HEK293 (cell line): Measurements from ENCODE around the gene SLC19A2.

Experiments used
- AEBP2 ChIP-seq: fragments of 450-650 bp; formaldehyde crosslinking; IDR thresholded peaks from 2 replicates; pipeline ENCODE4 v1.5.1; 2016; ENCODE audit warnings: missing biosample characterization, missing genetic modification characterization, borderline replicate concordance
- GLI2 ChIP-seq: fragments of 450-650 bp; formaldehyde crosslinking; IDR thresholded peaks from 2 replicates; pipeline ENCODE4; 2017; ENCODE audit warnings: missing biosample characterization, missing genetic modification characterization, low read depth, borderline replicate concordance
- IKZF3 ChIP-seq: fragments of 450-650 bp; IDR thresholded peaks from 2 replicates; pipeline ENCODE4 v1.5.0; 2018; ENCODE audit warnings: missing biosample characterization, mild to moderate bottlenecking, missing genetic modification characterization, moderate library complexity
- KLF10 ChIP-seq: fragments of 450-650 bp; IDR thresholded peaks from 2 replicates; pipeline ENCODE4 v1.5.1; 2018; ENCODE audit warnings: missing biosample characterization, mild to moderate bottlenecking, missing genetic modification characterization
- KLF7 ChIP-seq: fragments of 450-650 bp; formaldehyde crosslinking; IDR thresholded peaks from 2 replicates; pipeline ENCODE4 v1.5.1; 2016; ENCODE audit warnings: missing biosample characterization, missing genetic modification characterization, borderline replicate concordance
- KLF8 ChIP-seq: fragments of 450-650 bp; formaldehyde crosslinking; IDR thresholded peaks from 2 replicates; pipeline ENCODE4 v1.5.1; 2016; ENCODE audit warnings: missing biosample characterization, missing genetic modification characterization
- PRDM6 ChIP-seq: fragments of 450-650 bp; formaldehyde crosslinking; IDR thresholded peaks from 2 replicates; pipeline ENCODE4 v1.5.1; 2017; ENCODE audit warnings: missing biosample characterization, missing genetic modification characterization
- SCRT1 ChIP-seq: fragments of 450-650 bp; formaldehyde crosslinking; IDR thresholded peaks from 2 replicates; pipeline ENCODE4 v1.5.1; 2016; ENCODE audit warnings: missing biosample characterization, missing genetic modification characterization, borderline replicate concordance
- SP3 ChIP-seq: fragments of 450-650 bp; formaldehyde crosslinking; IDR thresholded peaks from 2 replicates; pipeline ENCODE4 v1.5.1; 2016; ENCODE audit warnings: missing biosample characterization, missing genetic modification characterization
- SP7 ChIP-seq: fragments of 450-650 bp; formaldehyde crosslinking; IDR thresholded peaks from 2 replicates; pipeline ENCODE4 v1.5.1; 2016; ENCODE audit warnings: missing biosample characterization, missing genetic modification characterization
- ZBTB17 ChIP-seq: fragments of 450-650 bp; formaldehyde crosslinking; IDR thresholded peaks from 2 replicates; pipeline ENCODE4 v1.5.1; 2016; ENCODE audit warnings: missing biosample characterization, missing genetic modification characterization
- ZBTB21 ChIP-seq: fragments of 450-650 bp; formaldehyde crosslinking; IDR thresholded peaks from 2 replicates; pipeline ENCODE4 v1.5.1; 2017; ENCODE audit warnings: missing biosample characterization, missing genetic modification characterization
- ZBTB26 ChIP-seq: fragments of 450-650 bp; formaldehyde crosslinking; optimal IDR thresholded peaks from 2 replicates; pipeline ENCODE3; 2016; ENCODE audit warnings: missing biosample characterization, mild to moderate bottlenecking, missing genetic modification characterization
- ZEB2 ChIP-seq: fragments of 450-650 bp; formaldehyde crosslinking; IDR thresholded peaks from 2 replicates; pipeline ENCODE4 v1.5.1; 2016; ENCODE audit warnings: missing biosample characterization, missing genetic modification characterization
- ZFP3 ChIP-seq: fragments of 450-650 bp; formaldehyde crosslinking; IDR thresholded peaks from 2 replicates; pipeline ENCODE4 v1.5.1; 2016; ENCODE audit warnings: low read depth, missing biosample characterization, missing genetic modification characterization
- ZFP41 ChIP-seq: fragments of 450-650 bp; formaldehyde crosslinking; IDR thresholded peaks from 2 replicates; pipeline ENCODE4 v1.5.1; 2016; ENCODE audit warnings: missing biosample characterization, missing genetic modification characterization, borderline replicate concordance
- ZNF121 ChIP-seq: fragments of 450-650 bp; formaldehyde crosslinking; IDR thresholded peaks from 2 replicates; pipeline ENCODE4 v1.5.1; 2016; ENCODE audit warnings: missing biosample characterization, missing genetic modification characterization
- ZNF16 ChIP-seq: fragments of 450-650 bp; formaldehyde crosslinking; IDR thresholded peaks from 2 replicates; pipeline ENCODE4 v1.5.1; 2016; ENCODE audit warnings: low read depth, missing biosample characterization, missing genetic modification characterization
- ZNF184 ChIP-seq: fragments of 450-650 bp; IDR thresholded peaks from 2 replicates; pipeline ENCODE4 v1.5.1; 2018; ENCODE audit warnings: missing biosample characterization, mild to moderate bottlenecking, missing genetic modification characterization
- ZNF211 ChIP-seq: fragments of 450-650 bp; formaldehyde crosslinking; IDR thresholded peaks from 2 replicates; pipeline ENCODE4 v1.5.1; 2016; ENCODE audit warnings: low read depth, missing biosample characterization, missing genetic modification characterization
- ZNF214 ChIP-seq: fragments of 450-650 bp; formaldehyde crosslinking; IDR thresholded peaks from 2 replicates; pipeline ENCODE4 v1.5.1; 2017; ENCODE audit warnings: missing biosample characterization, mild to moderate bottlenecking, missing genetic modification characterization, borderline replicate concordance
- ZNF24 ChIP-seq: fragments of 450-650 bp; formaldehyde crosslinking; IDR thresholded peaks from 2 replicates; pipeline ENCODE4 v1.5.1; 2016; ENCODE audit warnings: missing biosample characterization, missing genetic modification characterization
- ZNF416 ChIP-seq: fragments of 450-650 bp; formaldehyde crosslinking; IDR thresholded peaks from 2 replicates; pipeline ENCODE4 v1.5.1; 2016; ENCODE audit warnings: missing biosample characterization, missing genetic modification characterization
- ZNF449 ChIP-seq: fragments of 450-650 bp; formaldehyde crosslinking; IDR thresholded peaks from 2 replicates; pipeline ENCODE4 v1.5.1; 2017; ENCODE audit warnings: missing biosample characterization, mild to moderate bottlenecking, missing genetic modification characterization, moderate library complexity
- ZNF510 ChIP-seq: fragments of 450-650 bp; formaldehyde crosslinking; IDR thresholded peaks from 2 replicates; pipeline ENCODE4 v1.5.1; 2018; ENCODE audit warnings: mild to moderate bottlenecking, missing genetic modification characterization, missing biosample characterization; ENCODE audit not compliant: insufficient replicate concordance
- ZNF514 ChIP-seq: fragments of 450-650 bp; formaldehyde crosslinking; IDR thresholded peaks from 2 replicates; pipeline ENCODE4 v1.5.1; 2016; ENCODE audit warnings: missing biosample characterization, missing genetic modification characterization
- ZNF626 ChIP-seq: fragments of 450-650 bp; sonication (Bioruptor Pico); formaldehyde crosslinking; IDR thresholded peaks from 2 replicates; pipeline ENCODE4 v1.5.1; 2018; ENCODE audit warnings: missing biosample characterization, missing genetic modification characterization, inconsistent platforms
- ZNF660 ChIP-seq: fragments of 450-650 bp; IDR thresholded peaks from 2 replicates; pipeline ENCODE4 v1.5.1; 2018; ENCODE audit warnings: missing biosample characterization, mild to moderate bottlenecking, missing genetic modification characterization
- ZNF707 ChIP-seq: fragments of 450-650 bp; formaldehyde crosslinking; IDR thresholded peaks from 2 replicates; pipeline ENCODE4 v1.5.1; 2016; ENCODE audit warnings: missing biosample characterization, missing genetic modification characterization
- ZNF76 ChIP-seq: fragments of 450-650 bp; formaldehyde crosslinking; IDR thresholded peaks from 2 replicates; pipeline ENCODE4; 2016; ENCODE audit warnings: low read depth, missing biosample characterization, missing genetic modification characterization, borderline replicate concordance
- ZNF776 ChIP-seq: fragments of 450-650 bp; formaldehyde crosslinking; IDR thresholded peaks from 2 replicates; pipeline ENCODE4 v1.5.0; 2017; ENCODE audit warnings: missing biosample characterization, missing genetic modification characterization, borderline replicate concordance
- TF ChIP-seq, protein P1 (sequence below): fragments of 450-650 bp; formaldehyde crosslinking; IDR thresholded peaks from 2 replicates; pipeline ENCODE4; 2016; ENCODE audit warnings: missing biosample characterization, missing genetic modification characterization
- TF ChIP-seq, protein P2 (sequence below): fragments of 450-650 bp; formaldehyde crosslinking; IDR thresholded peaks from 2 replicates; pipeline ENCODE4 v1.5.1; 2016; ENCODE audit warnings: missing biosample characterization, missing genetic modification characterization

The SLC19A2 gene

DNA sequence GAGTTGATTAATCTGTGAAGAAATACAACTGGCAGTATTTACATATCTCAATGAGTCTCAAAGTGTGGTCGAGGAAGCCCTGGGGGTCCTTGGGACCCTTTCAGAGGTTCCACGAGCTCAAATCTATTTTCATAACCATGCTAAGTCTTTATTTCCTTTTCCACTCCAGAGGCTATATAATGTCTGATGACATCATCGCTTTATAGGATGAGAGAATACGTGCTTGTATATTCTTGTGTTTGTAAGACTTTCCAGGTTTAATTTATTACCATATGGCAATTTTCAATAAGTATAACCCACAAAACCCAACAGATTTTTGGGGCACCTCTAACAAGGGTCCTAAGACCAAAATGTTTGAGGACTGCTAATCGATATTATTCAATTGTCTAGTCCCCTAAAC, 1.4 kb upstream of the SLC19A2 start (continued):
- TF ChIP-seq, protein P1, sequence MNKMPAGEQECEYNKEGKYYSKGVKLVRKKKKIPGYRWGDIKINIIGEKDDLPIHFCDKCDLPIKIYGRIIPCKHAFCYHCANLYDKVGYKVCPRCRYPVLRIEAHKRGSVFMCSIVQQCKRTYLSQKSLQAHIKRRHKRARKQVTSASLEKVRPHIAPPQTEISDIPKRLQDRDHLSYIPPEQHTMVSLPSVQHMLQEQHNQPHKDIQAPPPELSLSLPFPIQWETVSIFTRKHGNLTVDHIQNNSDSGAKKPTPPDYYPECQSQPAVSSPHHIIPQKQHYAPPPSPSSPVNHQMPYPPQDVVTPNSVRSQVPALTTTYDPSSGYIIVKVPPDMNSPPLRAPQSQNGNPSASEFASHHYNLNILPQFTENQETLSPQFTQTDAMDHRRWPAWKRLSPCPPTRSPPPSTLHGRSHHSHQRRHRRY (tag by site-specific recombination) = no peak
- TF ChIP-seq GLI2 (tag by site-specific recombination) = no peak
- TF ChIP-seq PRDM6 (tag by site-specific recombination) = peak; percentile 48; the same call in 1 of the 2 replicates
- no peak for TF ChIP-seq ZNF211 (tag by site-specific recombination)
- no peak for TF ChIP-seq ZNF514 (tag by site-specific recombination)
- no peak for TF ChIP-seq ZBTB26
- TF ChIP-seq ZNF776 (tag by site-specific recombination) = no peak
- TF ChIP-seq KLF7 (tag by site-specific recombination) = no peak
- TF ChIP-seq ZNF510 (tag by site-specific recombination) = no peak
- TF ChIP-seq ZNF416 (tag by site-specific recombination) = no peak
- no peak for TF ChIP-seq ZBTB17 (tag by site-specific recombination)
- TF ChIP-seq, protein P2, sequence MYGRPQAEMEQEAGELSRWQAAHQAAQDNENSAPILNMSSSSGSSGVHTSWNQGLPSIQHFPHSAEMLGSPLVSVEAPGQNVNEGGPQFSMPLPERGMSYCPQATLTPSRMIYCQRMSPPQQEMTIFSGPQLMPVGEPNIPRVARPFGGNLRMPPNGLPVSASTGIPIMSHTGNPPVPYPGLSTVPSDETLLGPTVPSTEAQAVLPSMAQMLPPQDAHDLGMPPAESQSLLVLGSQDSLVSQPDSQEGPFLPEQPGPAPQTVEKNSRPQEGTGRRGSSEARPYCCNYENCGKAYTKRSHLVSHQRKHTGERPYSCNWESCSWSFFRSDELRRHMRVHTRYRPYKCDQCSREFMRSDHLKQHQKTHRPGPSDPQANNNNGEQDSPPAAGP (tag by site-specific recombination) = no peak
- TF ChIP-seq SP3 (tag by site-specific recombination) = no peak
- peak; percentile 16; the same call in 1 of the 2 replicates for TF ChIP-seq SP7 (tag by site-specific recombination)
- no peak for TF ChIP-seq ZNF660 (tag by site-specific recombination)
- no peak for TF ChIP-seq ZNF449 (tag by site-specific recombination)
- TF ChIP-seq KLF10 (tag by site-specific recombination) = no peak
- TF ChIP-seq ZBTB21 (tag by site-specific recombination) = peak; percentile 63; the same call in 1 of the 2 replicates
- TF ChIP-seq ZNF76 (tag by site-specific recombination) = no peak
- TF ChIP-seq ZFP41 (tag by site-specific recombination) = no peak
- TF ChIP-seq ZFP3 = no peak
- TF ChIP-seq ZNF214 (tag by site-specific recombination) = no peak
- TF ChIP-seq AEBP2 (tag by site-specific recombination) = no peak
- TF ChIP-seq ZEB2 (tag by site-specific recombination) = peak; percentile 45; the same call in 1 of the 2 replicates
- no peak for TF ChIP-seq ZNF626
- TF ChIP-seq ZNF24 (tag by site-specific recombination) = 0 out of 2 replicates have a peak, but pooled peaks have one; percentile 30
- TF ChIP-seq ZNF121 (tag by site-specific recombination) = no peak
- no peak for TF ChIP-seq ZNF16 (tag by site-specific recombination)
- TF ChIP-seq ZNF184 (tag by site-specific recombination) = 0 out of 2 replicates have a peak, but pooled peaks have one; percentile 68
- TF ChIP-seq KLF8 (tag by site-specific recombination) = no peak
- TF ChIP-seq SCRT1 = 0 out of 2 replicates have a peak, but pooled peaks have one; percentile 28
- 0 out of 2 replicates have a peak, but pooled peaks have one; percentile 26 for TF ChIP-seq IKZF3
- TF ChIP-seq ZNF707 (tag by site-specific recombination) = no peak
